Adrenal gland (tissue), 12 donors: ENCODE measurements around the gene PARVA. TPM values are rescaled to one million over a fixed set of nuclear protein-coding genes. Genes with fewer than 3 reads are reported as not detected.

Experiments
- DNase-seq, 7 donors: peaks; one replicate each; pipeline ENCODE4 v3.0.0-alpha.2; 2019 to 2020
- H3K27ac ChIP-seq, 5 donors: fragments of 200-600 bp; sonication (generic) in 4 of 5; 1 replicate in 3 of 5; 2 replicates in 2 of 5; pipeline versions ENCODE4 v1.5.1 to v1.8.0; 2016 to 2020; ENCODE audit warnings: mild to moderate bottlenecking in 1 of 5
- H3K27me3 ChIP-seq: fragments of 200-600 bp; 2 replicates; pipeline ENCODE4 v1.8.0; 2021
- H3K36me3 ChIP-seq, 2 donors: fragments of 200-600 bp; replicated peaks in 1 of 2; 1 replicate in 1 of 2; 2 replicates in 1 of 2; pipeline versions ENCODE4 v1.5.1 to v1.8.0; 2018 to 2022
- H3K4me1 ChIP-seq, 2 donors: fragments of 200-600 bp; replicated peaks in 1 of 2; 1 replicate in 1 of 2; 2 replicates in 1 of 2; pipeline versions ENCODE4 v1.5.1 to v1.8.0; 2018 to 2021
- H3K4me3 ChIP-seq, 4 donors: fragments of 200-600 bp; sonication (generic) in 3 of 4; one replicate each; pipeline ENCODE4 v1.5.1; 2016 to 2018
- H3K9me3 ChIP-seq, 3 donors: fragments of 200-600 bp; sonication (generic) in 1 of 3; replicated peaks in 1 of 3; 1 replicate in 2 of 3; 2 replicates in 1 of 3; pipeline versions ENCODE4 v1.5.1 to v1.8.0; 2016 to 2021
- POLR2A ChIP-seq, 2 donors: fragments of 450-650 bp; IDR thresholded peaks; one replicate each; pipeline ENCODE4 v1.6.1; 2017; ENCODE audit warnings: antibody characterized with exemption in 2 of 2, mild to moderate bottlenecking in 2 of 2, moderate library complexity in 1 of 2
- WGBS, 4 donors: extraction: QIAGEN DNeasy Blood & Tissue Kit in 2 of 4; methylation state at CpG; one replicate each; pipeline versions ENCODE4 v1.1.5 to v1.1.7; 2013 to 2017; 5-methylcytosine and 5-hydroxymethylcytosine counted together
- intact Hi-C, 2 donors: fragments of 100-400 bp; cut with DNase I; formaldehyde crosslinking; loops; one replicate each; pipeline versions ENCODE4 v1.14.1 to v1.15.0; 2022 to 2023
- polyA plus RNA-seq, 3 donors: library from polyadenylated mRNA; stranded (reverse); fragments of 200-250 nt in 2 of 3; fragments of 350-450 nt in 1 of 3; fragmentation: Illumina TruSeq in 1 of 3; extraction: RNeasy Lipid Tissue Mini Kit (QIAGEN cat#74804) in 1 of 3; gene quantifications; one replicate each; pipeline ENCODE4 v1.2.3, GENCODE V29; 2013 to 2014
- total RNA-seq, 9 donors: library from RNA; depleted of rRNA in 4 of 9; stranded (reverse); fragments of >200 nt in 4 of 9; fragments of 120-200 nt in 1 of 9; fragmentation: NEBNext Ultra II Directional in 1 of 9; extraction: Animal tissue kit (Norgen Biotek cat#: 25700) in 1 of 9; gene quantifications; one replicate each; pipeline versions ENCODE4 v1.1.0 to v1.2.4, GENCODE V29; 2013 to 2023
- TF ChIP-seq, protein P1 (sequence below), 6 experiments: fragments of 450-650 bp in 4 of 6; fragments of 200-600 bp in 2 of 6; sonication (generic) in 1 of 6; IDR thresholded peaks; 1 replicate in 5 of 6; 2 replicates in 1 of 6; pipeline versions ENCODE4 v1.5.1 to v1.8.0; 2016 to 2021; ENCODE audit warnings: antibody characterized with exemption in 6 of 6, mild to moderate bottlenecking in 2 of 6, moderate library complexity in 1 of 6
- donor health status: healthy with polysubstance abuse.
- donor health status: Bipolar disorder and iron deficiency.
- donor health status: DM: yes; HTN: yes; CAD: no.
- donor health status: DM: no; HTN: no; CAD: no.
- donor health status: DM: no; HTN: no; CAD: no.
- donor health status: DM: yes; HTN: yes; CAD: no.

The PARVA gene
- total and polyA plus RNA-seq, 12 donors = 13.0 to 58.9 (median 31.4) TPM

DNA sequence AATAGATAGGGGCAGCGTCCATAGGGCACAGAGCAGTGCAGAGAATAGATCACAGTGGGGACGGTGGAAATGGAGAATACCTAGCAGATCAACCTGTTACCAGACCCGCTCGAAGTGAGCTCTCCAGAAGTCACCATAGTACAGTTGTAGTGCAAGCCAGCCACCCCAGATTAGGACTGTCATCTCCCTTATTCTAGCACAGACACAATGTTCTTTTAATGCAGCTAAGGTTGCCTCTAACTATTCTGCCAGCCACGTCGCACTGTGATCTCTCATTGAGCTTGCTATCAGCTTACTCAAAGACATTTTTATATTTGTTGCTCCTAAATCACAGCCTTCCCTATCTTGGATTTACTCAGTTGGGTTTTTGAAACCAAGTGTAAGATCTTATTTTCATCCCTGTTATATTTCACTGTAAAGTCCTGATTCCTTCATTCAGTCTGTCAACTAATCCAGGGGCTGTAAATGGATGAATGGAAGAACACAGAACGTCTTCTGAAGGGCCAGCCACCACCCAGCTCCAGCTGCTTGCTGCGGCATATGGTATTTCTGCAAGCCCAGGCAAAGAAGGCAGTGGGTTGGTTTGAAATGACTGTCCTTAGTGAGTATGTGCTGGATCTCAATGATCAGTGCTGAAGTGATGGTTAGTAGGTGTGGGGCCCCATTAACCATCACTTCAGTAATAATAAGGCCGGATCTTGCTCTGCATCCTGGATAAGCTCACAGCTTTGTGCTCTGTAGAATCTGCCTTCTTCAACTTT, 3.4 kb downstream of the PARVA start:
- Histone ChIP-seq H3K27ac (no peak overlapping the region), H3K36me3 (no peaks in the 10 kb centered on the region), H3K9me3 (no peaks in the 10 kb centered on the region), H3K4me3 (no peak overlapping the region), H3K27me3 (no peaks in the 10 kb centered on the region), H3K4me1 (peaks cover 6 to 9% of the 10 kb centered on the region in 2 donors)
- intact Hi-C loops = no loop called here
- DNase-seq = no peak
- TF ChIP-seq POLR2A (IDR thresholded peaks at IDR 0.05) = no peak
- TF ChIP-seq, protein P1, sequence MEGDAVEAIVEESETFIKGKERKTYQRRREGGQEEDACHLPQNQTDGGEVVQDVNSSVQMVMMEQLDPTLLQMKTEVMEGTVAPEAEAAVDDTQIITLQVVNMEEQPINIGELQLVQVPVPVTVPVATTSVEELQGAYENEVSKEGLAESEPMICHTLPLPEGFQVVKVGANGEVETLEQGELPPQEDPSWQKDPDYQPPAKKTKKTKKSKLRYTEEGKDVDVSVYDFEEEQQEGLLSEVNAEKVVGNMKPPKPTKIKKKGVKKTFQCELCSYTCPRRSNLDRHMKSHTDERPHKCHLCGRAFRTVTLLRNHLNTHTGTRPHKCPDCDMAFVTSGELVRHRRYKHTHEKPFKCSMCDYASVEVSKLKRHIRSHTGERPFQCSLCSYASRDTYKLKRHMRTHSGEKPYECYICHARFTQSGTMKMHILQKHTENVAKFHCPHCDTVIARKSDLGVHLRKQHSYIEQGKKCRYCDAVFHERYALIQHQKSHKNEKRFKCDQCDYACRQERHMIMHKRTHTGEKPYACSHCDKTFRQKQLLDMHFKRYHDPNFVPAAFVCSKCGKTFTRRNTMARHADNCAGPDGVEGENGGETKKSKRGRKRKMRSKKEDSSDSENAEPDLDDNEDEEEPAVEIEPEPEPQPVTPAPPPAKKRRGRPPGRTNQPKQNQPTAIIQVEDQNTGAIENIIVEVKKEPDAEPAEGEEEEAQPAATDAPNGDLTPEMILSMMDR (IDR thresholded peaks at IDR 0.05) = no peak
- 91 to 94% (median 93%) methylated on average over 8 to 9 of the region's 9 CpGs for WGBS, 4 donors

DNA sequence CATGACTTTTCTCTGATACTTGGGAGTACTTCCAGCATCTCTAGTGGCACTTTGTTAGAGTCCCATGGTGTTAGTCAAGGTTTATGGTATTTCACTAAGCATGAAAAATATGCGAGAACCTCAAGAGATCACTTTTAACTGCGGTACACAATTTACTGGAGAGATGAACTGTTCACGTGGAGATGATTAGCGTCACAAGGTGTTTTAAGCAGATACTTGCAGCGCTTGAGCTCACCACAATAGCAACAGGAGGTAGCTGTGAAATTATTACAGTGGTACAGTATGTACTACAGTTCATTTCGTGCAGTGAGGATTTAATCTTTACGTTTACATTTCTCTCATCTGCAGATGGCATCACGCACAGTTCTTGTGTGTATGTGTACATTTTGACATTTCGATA, 4.5 kb downstream of the PARVA start:
- TF ChIP-seq POLR2A (IDR thresholded peaks at IDR 0.05) = no peak
- TF ChIP-seq, protein P1 (IDR thresholded peaks at IDR 0.05) = no peak
- no peak overlapping the region for H3K27ac ChIP-seq
- no peaks in the 10 kb centered on the region for H3K9me3 ChIP-seq
- WGBS, 4 donors = 92 to 96% (median 94%) methylated on average over 9 of the region's 9 CpGs
- no peaks in the 10 kb centered on the region for H3K27me3 ChIP-seq
- no peak overlapping the region for H3K4me3 ChIP-seq
- no peak for DNase-seq
- intact Hi-C loops = no loop called here
- H3K36me3 ChIP-seq = no peaks in the 10 kb centered on the region
- H3K4me1 ChIP-seq = peaks cover 6 to 9% of the 10 kb centered on the region in 2 donors

DNA sequence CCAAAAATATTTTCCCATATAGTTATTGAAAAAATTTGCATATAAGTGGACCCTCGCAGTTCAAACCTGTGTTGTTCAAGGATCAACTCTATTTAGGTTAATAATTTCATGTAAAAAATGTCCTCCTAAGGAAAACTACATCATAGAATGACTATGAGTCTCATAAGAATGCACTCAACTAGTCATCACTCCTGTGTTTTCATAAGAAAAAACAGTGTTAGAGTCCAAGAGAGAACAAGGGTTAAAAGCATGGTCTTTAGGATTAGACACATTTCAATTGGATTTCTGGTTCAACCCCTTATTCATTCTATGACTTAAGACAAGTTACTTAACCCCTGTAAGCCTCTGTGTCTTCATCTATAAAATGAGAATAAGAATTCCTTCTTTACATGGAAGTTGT, 5.1 kb downstream of the PARVA start:
- 88 to 100% (median 94%) methylated on average over 1 of the region's 1 CpG for WGBS, 4 donors

DNA sequence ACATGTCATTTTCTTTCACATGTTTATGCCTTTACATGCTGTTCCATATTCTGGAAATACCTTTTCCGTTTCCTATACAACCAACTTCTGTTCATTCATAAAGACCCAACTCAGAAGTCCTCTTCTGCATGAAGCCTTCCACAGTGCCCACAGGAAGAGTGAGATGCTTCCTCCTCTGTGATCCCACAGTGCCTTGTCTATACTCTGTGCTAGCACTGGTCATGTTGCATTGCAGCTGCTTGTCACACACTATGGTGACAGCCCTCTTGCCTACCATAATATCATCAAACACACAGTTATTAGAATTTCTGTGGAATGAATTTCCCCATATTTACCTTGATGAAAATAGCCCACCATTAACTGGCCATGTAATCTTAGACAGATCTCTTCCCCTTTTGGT, 8.9 kb downstream of the PARVA start:
- Histone ChIP-seq H3K36me3 (no peaks in the 10 kb centered on the region), H3K27ac (no peak overlapping the region), H3K9me3 (no peaks in the 10 kb centered on the region), H3K4me1 (peaks cover 0 to 25% of the 10 kb centered on the region in 2 donors), H3K4me3 (no peak overlapping the region), H3K27me3 (no peaks in the 10 kb centered on the region)
- TF ChIP-seq, protein P1 (IDR thresholded peaks at IDR 0.05) = no peak
- TF ChIP-seq POLR2A (IDR thresholded peaks at IDR 0.05) = no peak
- intact Hi-C loops = no loop called here
- no peak for DNase-seq
- 88 to 98% (median 95%) methylated on average over 1 of the region's 1 CpG for WGBS, 4 donors

More for the DNA sequence above, 5.1 kb downstream of the PARVA start:
- intact Hi-C loops = no loop called here
- H3K36me3 ChIP-seq = no peaks in the 10 kb centered on the region
- no peak overlapping the region for H3K4me3 ChIP-seq
- no peak for DNase-seq
- H3K9me3 ChIP-seq = no peaks in the 10 kb centered on the region
- H3K27ac ChIP-seq = no peak overlapping the region
- peaks cover 6 to 9% of the 10 kb centered on the region in 2 donors for H3K4me1 ChIP-seq
- TF ChIP-seq, protein P1 (IDR thresholded peaks at IDR 0.05) = no peak
- no peak for TF ChIP-seq POLR2A (IDR thresholded peaks at IDR 0.05)
- H3K27me3 ChIP-seq = no peaks in the 10 kb centered on the region
